Activated gamma-delta T cell (primary cell): ENCODE results near the gene CELSR2.

Experiments used
- DNase-seq: peaks from one replicate; lab custom pipeline; 2025; lab: John Stamatoyannopoulos, UW

The CELSR2 gene

GRCh38 chr1:109251277-109252166 is 2.2 kb downstream of the CELSR2 start:
- DNase-seq = no peak

GRCh38 chr1:109252167-109252892 is 3.0 kb downstream of the CELSR2 start:
- no peak for DNase-seq

- no peak for DNase-seq
Observed at GRCh38 chr1:109252893-109253802, 3.8 kb downstream of the CELSR2 start.

- no peak for DNase-seq
Observed at GRCh38 chr1:109253803-109254620, 4.7 kb downstream of the CELSR2 start.

- no peak for DNase-seq
Observed at GRCh38 chr1:109254621-109255096, 5.3 kb downstream of the CELSR2 start.

- DNase-seq = no peak
Observed at GRCh38 chr1:109255097-109255651, 5.8 kb downstream of the CELSR2 start.

- DNase-seq = no peak
Observed at GRCh38 chr1:109255678-109256077, 6.3 kb downstream of the CELSR2 start.

GRCh38 chr1:109256085-109256484 is 6.7 kb downstream of the CELSR2 start:
- no peak for DNase-seq

- no peak for DNase-seq
Observed at GRCh38 chr1:109256971-109257681, 7.8 kb downstream of the CELSR2 start.

GRCh38 chr1:109257682-109258421 is 8.5 kb downstream of the CELSR2 start:
- no peak for DNase-seq

- no peak for DNase-seq
Observed at GRCh38 chr1:109258481-109259466, 9.4 kb downstream of the CELSR2 start.

GRCh38 chr1:109259674-109260557 is 10.6 kb downstream of the CELSR2 start:
- DNase-seq = no peak

GRCh38 chr1:109261006-109261405 is 11.7 kb downstream of the CELSR2 start:
- no peak for DNase-seq

- DNase-seq = no peak
Observed at GRCh38 chr1:109261578-109261977, 12.2 kb downstream of the CELSR2 start.

GRCh38 chr1:109262231-109263055 is 13.1 kb downstream of the CELSR2 start:
- DNase-seq = no peak

- no peak for DNase-seq
Observed at GRCh38 chr1:109263234-109263596, 13.9 kb downstream of the CELSR2 start.
